ENCODE results near the gene TMEM60.
"Not testable (repeated sequence)": the region's sequence is repeated elsewhere in the genome, so short reads cannot be mapped to it uniquely, and the experiment has no call there.

TMEM60 gene

DNA sequence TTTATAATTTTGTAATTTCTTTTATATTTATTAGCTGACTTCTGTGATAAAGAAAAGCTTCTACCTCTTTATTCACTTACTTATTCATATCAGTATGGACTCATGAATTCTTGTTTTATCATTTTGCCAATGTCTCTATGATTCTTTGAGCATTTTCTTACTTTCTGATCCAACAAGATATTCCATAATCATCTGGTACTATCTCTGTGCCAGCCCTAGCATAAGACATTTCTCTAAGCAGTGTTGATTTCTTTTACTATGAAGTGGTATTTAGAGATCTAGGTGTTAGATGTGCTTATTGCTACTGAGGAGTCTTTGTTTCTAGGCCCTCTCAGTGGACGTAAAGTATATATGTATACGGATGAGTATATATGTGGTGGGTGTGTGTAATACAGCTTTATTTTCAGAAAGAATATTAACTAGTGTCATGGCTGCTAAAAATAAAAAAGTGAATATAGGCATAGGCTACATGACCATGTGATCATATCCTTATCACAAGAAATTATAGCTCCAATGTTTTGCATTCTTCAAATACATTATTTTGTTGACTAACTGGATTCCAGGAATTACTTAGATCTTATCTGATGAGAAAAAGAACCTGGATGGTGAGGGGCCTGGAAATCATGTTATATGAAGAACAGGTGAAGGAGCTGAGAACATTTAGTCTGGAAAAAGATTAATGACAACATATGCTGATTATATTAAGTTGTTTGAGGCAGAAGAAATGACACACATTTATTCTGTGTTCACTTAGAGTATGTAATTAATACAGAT, 13.5 kb upstream of the TMEM60 start:
- DNase-seq (ENCODE audit: low read depth, low spot score), result no peak

DNA sequence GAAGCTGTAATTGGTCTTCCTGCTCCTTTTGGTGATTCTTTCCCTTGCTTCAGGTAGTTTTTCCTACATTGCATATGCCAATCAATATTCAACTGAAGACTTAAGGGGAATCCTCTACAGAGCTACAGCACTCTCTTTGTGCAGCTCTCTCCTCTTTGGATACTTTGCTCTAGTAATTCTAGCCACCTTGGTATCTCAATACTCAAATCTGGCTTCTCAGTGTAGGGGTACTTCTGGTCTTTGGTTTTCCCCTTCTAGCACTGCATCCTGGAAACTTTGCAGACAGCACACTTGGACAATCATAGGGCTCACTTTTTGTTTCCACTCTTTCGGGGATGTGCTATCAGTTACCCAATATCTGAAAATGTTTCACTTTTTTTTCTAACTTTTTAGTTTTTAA, 10.3 kb upstream of the TMEM60 start:
- DNase-seq (ENCODE audit: low read depth, low spot score), result no peak

DNA sequence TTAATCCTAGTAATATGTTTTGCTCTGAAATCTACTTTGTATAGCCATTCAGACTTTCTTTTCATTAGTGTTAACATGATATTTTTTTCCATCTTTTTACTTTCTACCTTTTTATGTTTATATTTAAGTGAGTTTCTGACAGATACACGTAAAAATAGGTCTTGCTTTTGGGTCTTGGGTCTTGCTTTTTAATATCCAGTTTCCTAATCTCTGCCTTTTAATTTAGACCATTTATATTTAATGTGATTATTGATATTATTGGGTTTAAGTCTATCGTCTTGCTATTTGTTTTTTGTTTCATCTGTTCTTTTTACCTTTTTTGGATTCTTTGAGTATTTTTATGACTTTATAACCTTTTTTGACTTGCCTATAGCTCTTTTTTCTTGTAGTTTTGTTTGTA, 8.2 kb upstream of the TMEM60 start:
- DNase-seq (ENCODE audit: low read depth, low spot score), result no peak

DNA sequence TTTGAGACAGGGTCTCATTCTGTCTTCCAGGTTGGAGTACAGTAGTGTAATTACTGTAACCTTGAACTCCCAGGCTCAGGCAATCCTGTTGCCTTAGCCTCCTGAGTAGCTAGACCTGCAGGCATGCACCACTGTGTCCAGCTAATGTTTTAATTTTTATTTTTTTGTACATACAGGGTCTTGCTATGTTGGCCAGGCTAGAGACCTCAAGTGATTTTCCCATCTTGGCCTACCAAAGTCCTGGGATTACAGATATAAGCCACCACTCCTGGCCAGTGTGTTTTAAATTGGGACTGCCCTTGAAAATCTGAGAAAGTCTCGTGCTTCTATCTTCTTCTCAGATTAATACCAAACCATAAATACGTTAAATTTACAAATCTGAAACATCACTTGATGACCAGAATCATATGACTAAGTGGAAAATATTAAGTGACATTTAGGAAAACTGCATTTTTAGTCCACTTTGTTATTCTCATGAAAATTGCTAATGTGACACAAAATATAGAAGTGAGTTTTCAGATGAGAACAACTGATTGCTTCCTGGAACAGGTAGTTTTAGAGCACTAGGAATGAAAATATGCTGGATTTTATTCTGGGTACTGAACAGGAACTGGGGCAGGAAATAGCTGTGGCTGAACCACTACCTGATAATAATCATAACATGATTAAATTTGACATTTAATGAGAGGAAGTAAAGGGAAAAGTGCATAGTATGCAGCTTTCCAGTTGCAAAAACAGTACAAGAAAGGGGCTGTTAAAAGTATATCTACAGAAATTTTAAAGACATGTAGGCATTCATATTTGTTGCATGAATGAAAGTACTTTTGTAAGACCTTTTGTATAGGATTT, 4.5 kb upstream of the TMEM60 start:
- no peak for DNase-seq (ENCODE audit: low read depth, low spot score)

DNA sequence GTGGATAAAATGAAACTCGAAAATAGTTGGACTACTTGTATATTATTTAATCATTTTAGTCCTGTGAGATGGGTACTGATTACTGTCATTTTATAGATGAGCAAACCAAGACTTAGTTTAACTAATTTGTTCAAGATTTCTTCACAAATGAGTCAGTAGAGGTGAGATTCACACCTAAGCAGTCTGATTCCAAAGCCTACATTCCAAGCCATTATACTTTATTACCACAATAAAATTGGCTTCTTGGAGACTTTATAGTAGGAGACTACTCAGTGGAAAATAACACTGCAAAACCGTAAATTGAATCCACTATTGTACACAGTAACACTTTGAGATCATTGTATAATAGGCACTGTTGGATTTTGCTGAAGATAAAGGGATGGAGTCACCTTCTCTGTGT, 2.5 kb upstream of the TMEM60 start:
- no peak for DNase-seq (ENCODE audit: low read depth, low spot score)

DNA sequence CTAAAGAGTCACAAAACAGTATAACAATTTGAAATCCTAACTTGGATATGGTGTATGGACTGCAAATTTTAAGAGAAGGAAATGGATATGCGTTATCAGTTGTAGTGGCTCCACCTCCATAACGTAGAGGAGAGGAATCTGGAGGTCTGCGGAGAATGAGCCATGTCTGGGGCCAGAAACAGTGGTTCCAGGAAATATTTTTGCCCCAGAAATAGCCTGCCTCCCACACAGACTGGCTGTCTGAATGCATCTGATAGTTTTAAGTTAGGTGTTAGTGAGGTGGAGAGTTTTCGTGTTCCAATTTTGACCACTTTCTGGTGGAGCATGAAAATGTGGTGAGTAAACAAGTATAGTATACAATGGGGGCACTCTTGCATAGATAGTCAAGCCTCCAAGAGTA, 1.9 kb upstream of the TMEM60 start:
- DNase-seq (ENCODE audit: low read depth, low spot score), result peak; percentile 43

DNA sequence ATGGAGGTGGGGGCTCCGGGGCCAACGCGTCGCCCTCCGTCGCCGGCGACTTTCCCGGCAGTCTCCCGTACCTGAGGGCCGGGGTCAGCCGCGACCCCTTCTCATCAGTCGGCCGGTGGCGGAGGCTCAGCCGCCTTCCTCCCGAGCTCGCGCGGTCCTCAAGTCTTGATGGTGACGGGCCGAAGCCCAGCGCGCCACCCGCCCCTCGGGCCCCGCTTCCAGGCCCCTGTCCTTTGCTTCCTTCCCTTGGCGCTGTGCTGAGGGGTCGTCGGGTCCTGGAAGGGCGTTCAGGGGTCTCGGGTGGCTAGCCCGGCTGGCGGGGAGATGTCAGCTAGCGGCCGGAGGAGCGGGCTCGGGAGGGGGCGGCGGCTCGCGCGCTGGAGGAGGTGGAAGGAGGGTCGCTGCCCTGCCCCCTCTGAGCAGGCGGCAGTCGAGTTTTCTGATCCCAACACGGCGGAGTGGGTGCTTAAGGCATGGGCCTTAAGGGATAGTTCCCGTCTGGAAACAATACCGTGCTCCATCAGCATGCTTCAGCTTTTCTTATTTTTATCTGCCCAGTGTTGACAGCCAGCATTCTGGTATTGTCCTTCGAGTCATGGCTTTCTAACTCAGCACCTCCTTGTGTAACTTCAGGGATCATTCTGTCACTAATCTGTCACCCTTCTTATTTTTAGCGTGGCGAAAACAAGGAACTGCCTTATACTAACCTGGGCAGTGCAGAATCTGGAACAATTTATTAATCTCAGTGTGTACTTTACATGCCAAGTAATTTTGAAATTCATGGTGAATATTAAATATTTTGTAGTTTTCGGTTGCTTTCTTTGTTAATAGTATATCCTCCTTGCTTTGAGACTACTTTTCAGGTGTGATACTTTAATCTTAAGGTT, 1.1 kb upstream of the TMEM60 start:
- peak; percentile 64 for DNase-seq (ENCODE audit: low read depth, low spot score)

DNA sequence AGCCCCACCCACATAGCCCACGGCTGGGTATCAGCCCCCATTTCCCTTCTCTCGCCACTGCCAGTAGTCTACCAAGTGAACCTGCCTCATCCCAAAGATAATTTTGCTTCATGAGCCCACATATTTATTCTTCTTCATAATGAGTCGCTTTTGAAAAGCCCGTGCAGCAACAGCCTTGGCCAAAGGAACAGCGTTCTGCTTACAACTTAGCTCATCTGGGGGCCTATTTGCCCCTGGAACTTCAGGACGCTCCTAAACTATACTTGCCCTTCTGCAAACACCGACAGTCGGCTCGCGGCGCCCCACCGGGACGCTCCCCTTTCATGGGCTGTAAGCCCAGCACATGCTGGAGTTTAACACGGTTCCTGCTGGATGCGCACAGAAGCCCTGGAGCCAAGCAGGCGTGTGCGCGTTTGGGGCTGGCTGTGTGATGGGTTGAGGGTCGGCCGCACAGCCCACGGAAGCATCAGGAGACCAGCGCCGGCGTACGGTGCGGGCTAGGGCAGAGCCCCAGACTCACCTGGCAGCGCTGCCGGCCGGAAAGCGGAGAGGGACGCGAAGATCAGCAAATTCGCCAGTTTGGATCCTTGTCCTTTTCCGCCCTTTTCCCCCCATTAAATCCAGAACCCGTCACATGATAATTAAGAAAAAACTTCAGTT, 370 bp downstream of the TMEM60 start:
- DNase-seq (ENCODE audit: low read depth, low spot score), result no peak

DNA sequence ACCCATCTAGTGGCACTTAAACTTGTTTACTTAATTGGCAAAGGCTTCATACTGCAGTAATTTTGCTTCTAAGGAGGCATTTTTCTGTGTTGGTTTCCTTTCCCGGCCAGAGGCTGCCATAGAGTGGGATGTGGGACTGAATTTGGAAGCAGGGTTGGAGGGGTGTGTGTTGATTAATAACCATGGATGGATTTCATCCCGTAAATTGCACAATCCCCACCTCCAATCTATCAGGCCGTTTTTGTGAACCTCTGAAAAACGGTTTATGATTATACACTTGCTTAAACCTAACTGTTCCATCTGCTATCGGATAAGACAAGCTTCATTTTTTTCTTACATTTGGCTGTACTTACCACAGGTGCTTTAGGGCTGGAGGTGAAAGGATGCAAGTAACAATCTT, 1.3 kb downstream of the TMEM60 start:
- DNase-seq (ENCODE audit: low read depth, low spot score), result no peak

DNA sequence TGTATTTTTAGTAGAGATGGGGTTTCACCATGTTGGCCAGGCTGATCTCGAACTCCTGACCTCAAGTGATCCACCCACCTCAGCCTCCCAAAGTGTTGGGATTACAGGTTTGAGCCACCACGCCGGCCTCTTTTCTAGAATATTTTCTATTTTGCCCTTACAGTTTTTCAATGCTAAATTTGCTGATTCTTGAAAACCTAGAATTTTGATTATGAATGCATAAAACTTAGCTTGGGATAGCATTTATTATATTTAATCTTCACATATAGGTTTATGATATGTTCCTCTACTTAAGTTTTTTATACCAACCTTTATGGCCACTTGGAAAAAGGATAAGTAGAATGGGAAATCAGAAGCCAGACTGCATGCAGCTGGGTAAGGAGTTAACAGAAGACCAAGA, 2.1 kb downstream of the TMEM60 start:
- DNase-seq (ENCODE audit: low read depth, low spot score), result no peak

DNA sequence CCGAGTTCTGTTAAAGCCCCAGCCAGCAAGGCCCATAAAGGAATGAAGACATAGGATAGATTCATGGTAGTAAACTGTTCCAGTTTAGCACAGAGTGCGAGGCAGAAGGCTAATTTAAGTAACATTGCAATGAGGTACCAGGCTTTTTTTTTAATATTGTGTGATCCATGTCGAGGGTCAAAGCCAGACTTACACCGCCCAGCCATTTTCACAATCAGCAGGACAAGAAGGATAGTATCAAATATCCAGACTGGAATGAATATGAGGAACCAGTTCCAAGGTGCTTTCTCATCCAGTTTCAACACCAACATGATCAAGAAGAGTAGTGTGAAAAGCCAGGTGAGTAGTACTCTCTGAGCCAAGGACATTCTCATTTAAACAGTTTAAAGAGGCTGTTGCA, 4.2 kb downstream of the TMEM60 start:
- no peak for DNase-seq (ENCODE audit: low read depth, low spot score)

DNA sequence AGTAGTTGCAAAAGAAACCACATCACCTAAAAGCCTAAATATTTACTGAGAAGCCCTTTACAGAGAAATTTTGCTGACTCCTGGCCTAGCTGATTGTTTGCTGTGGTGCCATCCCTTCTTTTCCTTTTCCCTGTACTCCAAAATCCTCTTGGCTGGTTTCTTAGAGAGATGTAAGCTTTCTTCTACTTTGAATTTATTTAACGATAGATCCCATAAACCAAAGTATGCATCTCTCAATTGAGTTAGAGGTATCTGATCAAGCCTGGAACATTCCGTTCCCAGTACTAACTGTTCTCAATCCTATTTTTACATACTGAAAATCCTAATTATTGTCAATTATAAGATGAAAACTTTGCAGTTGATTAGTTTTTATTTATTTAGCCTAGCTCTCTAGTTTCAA, 6.3 kb downstream of the TMEM60 start:
- DNase-seq (ENCODE audit: low read depth, low spot score), result no peak

DNA sequence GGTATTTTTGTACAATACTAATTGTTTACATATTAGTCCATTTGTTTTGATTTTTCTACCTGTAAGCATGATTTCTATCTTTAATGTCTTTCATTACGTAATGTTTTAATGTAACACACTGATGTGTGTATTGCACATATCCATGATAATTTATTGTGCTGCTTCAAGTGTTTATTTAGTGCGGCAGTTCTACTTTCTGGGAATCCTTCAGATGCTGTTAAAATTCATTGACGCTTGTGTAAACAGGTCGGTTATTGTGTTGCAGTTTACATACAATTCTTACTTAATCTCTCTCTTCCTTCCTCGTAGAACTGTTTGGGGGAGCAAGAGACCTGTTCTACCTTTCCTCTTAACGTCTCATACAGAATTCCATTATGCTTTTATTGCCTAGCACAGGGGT, 6.9 kb downstream of the TMEM60 start:
- no peak for DNase-seq (ENCODE audit: low read depth, low spot score)

DNA sequence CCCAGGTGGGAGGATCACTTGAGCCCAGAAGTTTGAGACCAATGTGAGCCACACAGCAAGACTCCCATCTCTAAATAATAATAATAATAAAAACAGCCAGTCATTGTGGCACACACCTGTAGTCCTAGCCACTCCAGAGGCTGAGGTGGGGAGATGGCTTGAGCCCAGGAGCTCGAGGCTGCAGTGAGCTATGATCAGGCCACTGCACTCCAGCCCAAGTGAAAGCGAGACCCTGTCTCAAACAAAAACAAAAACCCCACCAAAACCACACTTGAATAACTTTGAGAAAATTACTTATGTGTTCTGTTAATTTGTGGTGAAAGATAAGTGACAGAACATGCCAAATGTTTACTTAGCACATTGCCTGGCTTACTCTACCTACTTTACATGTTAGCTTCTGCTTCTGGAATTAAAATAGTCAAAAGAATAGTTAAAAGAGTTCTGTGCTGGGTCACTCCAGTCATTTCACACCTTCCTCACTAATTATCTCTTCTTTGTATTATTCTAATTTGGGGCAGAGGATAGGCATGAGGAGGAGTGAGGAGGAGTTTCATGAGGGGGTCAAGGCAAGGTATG, 9.8 kb downstream of the TMEM60 start:
- DNase-seq (ENCODE audit: low read depth, low spot score), result no peak

DNA sequence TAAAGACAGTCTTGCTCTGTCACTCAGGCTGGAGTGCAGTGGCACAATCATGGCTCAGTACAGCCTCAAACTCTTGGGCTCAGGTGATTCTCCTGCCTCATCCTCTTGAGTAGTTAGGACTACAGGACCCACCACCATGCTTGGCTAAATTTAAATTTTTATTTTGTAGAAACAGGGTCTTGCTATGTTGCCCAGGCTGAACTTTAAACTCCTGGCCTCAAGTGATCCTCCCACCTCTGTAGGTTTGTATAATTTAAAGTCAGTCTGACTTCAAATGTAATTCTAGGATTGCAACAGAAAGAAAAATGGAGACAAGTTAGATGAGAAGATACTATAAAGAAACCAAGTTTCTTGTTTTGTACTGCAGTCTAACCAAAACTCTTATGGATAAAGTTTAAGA, 11.5 kb downstream of the TMEM60 start:
- no peak for DNase-seq (ENCODE audit: low read depth, low spot score)

DNA sequence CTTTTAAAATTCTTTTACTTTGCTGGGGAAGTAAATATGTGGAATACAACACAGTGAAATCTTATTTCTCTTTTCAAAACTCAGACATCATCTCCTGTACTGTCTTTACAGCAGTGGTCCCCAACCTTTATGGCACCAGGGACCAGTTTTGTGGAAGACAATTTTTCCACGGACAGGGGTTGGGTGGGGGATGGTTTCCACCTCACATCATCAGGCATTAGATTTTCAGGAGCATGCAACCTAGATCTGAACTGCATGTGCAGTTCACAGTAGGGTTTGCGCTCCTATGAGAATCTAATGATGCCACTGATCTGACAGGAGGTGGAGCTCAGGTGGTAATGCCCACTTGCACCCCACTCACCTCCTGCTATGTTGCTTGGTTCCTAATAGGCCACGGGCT, 12.2 kb downstream of the TMEM60 start:
- DNase-seq (ENCODE audit: low read depth, low spot score), result no peak

DNA sequence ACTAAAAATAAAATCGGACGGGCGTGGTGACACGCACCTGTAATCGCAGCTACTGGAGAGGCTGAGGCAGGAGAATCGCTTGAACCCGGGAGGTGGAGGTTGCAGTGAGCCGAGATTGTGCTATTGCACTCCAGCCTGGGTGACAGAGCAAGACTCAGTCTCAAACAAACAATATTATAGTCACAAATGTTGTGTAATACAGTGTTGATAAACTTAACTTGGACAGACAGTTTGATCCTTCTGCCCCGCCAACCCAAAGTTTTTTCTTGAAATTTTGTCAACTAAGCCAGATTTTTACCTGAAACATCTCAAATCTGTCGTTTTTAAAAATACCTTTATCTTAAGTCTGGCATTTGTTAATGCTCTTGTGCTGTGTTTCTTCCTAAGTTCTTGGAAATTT, 13.8 kb downstream of the TMEM60 start:
- not testable (repeated sequence) for DNase-seq (ENCODE audit: low read depth, low spot score)

DNA sequence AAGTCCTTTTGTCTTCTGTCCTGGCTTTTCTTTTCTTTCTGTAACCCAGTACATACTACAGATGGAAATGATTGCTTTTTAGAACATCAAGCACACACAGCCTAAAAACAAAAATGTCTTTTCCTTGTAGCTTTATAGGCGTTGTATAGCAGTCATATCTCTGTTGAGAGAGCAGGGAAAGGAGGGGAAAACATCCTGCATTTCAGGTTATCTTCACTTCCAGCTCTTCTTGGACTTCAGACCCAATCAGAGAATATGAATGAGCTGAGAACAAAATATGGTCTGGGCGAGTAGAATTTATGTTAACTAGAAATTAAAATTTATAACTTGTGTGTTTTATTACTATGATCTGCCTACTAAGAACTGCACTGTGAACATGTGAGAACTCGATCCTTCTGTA, 14.7 kb downstream of the TMEM60 start:
- no peak for DNase-seq (ENCODE audit: low read depth, low spot score)

DNA sequence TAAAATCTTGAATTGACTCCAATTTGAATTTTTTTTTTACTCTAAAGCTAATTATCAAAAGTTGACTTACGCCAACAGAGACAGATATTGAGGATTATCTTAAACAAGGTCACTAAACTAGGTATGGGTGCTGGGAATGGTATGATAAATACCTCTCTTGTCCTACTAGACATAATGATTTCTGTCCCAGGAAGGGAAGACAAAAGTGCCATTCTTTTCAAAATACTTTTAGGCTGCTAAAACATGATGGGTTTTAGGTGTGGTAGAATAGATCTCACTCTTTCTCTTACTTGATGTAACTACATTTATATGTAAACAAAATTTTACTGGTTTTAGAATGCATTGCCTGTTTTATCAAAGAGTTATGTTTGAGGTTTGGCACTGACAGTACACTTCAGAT, 15.1 kb downstream of the TMEM60 start:
- no peak for DNase-seq (ENCODE audit: low read depth, low spot score)

DNA sequence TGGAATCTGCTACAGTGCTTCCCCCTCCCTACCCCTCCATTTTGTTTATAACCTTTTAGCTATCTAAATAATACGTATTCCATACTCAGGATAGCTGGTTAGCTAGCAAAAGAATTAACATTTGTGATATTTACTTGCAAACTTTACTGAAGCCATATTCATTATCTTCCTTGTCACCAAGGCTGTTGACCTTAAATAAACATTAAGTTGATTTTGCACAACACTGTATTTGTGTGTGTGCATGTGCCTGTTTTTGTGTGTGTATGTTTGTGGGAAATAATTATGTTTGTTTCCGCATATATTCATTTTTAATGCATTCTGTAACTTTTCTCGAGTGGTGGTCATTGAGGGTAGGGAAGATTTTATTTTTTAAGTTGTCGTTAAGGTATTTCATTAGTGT, 15.9 kb downstream of the TMEM60 start:
- DNase-seq (ENCODE audit: low read depth, low spot score), result no peak

DNA sequence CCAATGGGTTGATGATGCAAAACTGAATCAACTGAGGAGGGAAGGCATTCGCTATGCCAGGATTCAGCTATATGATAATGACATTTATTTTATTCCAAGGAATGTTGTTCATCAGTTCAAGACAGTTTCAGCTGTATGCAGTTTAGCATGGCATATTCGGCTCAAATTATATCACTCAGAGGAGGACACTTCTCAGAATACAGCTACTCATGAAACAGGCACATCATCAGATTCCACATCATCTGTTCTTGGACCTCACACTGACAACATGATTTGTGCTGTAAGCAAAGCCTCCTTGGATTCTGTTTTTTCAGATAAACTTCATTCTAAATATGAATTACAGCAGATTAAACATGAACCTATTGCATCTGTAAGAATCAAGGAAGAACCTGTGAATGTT, 19.7 kb downstream of the TMEM60 start:
- DNase-seq (ENCODE audit: low read depth, low spot score), result no peak
